Thyroid gland (tissue), 4 donors: Measurements from ENCODE around the gene PCK2. TPM values are rescaled to one million over a fixed set of nuclear protein-coding genes. Genes with fewer than 3 reads are reported as not detected.

Source experiments
- DNase-seq, 2 donors: peaks; one replicate each; pipeline ENCODE4 v3.0.0-alpha.2; 2019
- H3K27ac ChIP-seq, 3 donors: fragments of 200-600 bp; sonication (generic); 1 replicate in 2 of 3; 2 replicates in 1 of 3; pipeline ENCODE4 v1.5.1; 2016 to 2019; ENCODE audit warnings: mild to moderate bottlenecking in 1 of 3, moderate library complexity in 1 of 3
- H3K27me3 ChIP-seq: fragments of 200-600 bp; sonication (generic); one replicate; pipeline ENCODE4 v1.5.1; 2019
- H3K36me3 ChIP-seq, 2 donors: fragments of 200-600 bp; sonication (generic); one replicate each; pipeline ENCODE4 v1.5.1; 2016 to 2019
- H3K4me1 ChIP-seq, 2 donors: fragments of 200-600 bp; sonication (generic); one replicate each; pipeline ENCODE4 v1.5.1; 2017 to 2019
- H3K4me3 ChIP-seq, 3 donors: fragments of 200-600 bp; sonication (generic); replicated peaks in 1 of 3; 1 replicate in 2 of 3; 2 replicates in 1 of 3; pipeline ENCODE4 v1.5.1; 2016; ENCODE audit warnings: mild to moderate bottlenecking in 1 of 3
- H3K9me3 ChIP-seq: fragments of 200-600 bp; sonication (generic); one replicate; pipeline ENCODE4 v1.5.1; 2017
- POLR2A ChIP-seq, 2 donors: fragments of 450-650 bp; IDR thresholded peaks; one replicate each; pipeline ENCODE4 v1.6.1; 2017; ENCODE audit warnings: antibody characterized with exemption in 2 of 2, mild to moderate bottlenecking in 2 of 2, moderate library complexity in 1 of 2
- WGBS, 2 donors: methylation state at CpG; one replicate each; pipeline ENCODE4 v1.1.5; 2017; 5-methylcytosine and 5-hydroxymethylcytosine counted together
- intact Hi-C: fragments of 100-400 bp; cut with DNase I; formaldehyde crosslinking; loops from one replicate; pipeline ENCODE4 v1.15.1; 2023
- total RNA-seq, 4 donors: library from RNA; depleted of rRNA; stranded (reverse); fragments of >200 nt; gene quantifications; one replicate each; pipeline ENCODE4 v1.2.3, GENCODE V29; 2016
- TF ChIP-seq, protein P1 (sequence below), 6 experiments: fragments of 200-600 bp in 3 of 6; fragments of 450-650 bp in 3 of 6; sonication (generic) in 3 of 6; IDR thresholded peaks; one replicate each; pipeline ENCODE4 v1.5.1; 2016 to 2019; ENCODE audit warnings: antibody characterized with exemption in 6 of 6, mild to moderate bottlenecking in 2 of 6, inconsistent platforms in 1 of 6, moderate library complexity in 1 of 6

PCK2 gene
- total RNA-seq, 4 donors from 2014 or later: 29.8 to 47.4 (median 39.3) TPM

DNA sequence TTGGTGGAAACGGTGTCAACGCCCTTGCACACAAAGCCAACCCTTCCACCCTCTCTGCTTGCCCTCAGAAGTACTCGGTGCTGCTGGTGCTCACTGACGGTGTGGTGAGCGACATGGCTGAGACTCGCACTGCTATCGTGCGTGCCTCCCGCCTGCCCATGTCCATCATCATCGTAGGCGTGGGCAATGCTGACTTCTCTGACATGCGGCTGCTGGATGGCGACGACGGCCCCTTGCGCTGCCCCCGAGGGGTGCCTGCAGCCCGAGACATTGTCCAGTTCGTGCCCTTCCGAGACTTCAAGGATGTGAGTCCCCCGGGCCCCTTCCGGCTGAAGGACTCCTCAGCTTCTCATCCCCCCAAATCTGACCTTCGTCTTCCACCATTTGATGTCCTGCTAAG is 17.0 kb upstream of the PCK2 start:
- DNase-seq: no peak
- TF ChIP-seq, protein P1, sequence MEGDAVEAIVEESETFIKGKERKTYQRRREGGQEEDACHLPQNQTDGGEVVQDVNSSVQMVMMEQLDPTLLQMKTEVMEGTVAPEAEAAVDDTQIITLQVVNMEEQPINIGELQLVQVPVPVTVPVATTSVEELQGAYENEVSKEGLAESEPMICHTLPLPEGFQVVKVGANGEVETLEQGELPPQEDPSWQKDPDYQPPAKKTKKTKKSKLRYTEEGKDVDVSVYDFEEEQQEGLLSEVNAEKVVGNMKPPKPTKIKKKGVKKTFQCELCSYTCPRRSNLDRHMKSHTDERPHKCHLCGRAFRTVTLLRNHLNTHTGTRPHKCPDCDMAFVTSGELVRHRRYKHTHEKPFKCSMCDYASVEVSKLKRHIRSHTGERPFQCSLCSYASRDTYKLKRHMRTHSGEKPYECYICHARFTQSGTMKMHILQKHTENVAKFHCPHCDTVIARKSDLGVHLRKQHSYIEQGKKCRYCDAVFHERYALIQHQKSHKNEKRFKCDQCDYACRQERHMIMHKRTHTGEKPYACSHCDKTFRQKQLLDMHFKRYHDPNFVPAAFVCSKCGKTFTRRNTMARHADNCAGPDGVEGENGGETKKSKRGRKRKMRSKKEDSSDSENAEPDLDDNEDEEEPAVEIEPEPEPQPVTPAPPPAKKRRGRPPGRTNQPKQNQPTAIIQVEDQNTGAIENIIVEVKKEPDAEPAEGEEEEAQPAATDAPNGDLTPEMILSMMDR (IDR thresholded peaks at IDR 0.05): no peak
- TF ChIP-seq POLR2A (IDR thresholded peaks at IDR 0.05): no peak
- Histone ChIP-seq H3K36me3 (no peaks in the 10 kb centered on the region), H3K4me3 (no peak overlapping the region), H3K4me1 (peaks cover 16 to 28% of the 10 kb centered on the region in 2 donors), H3K27me3 (no peaks in the 10 kb centered on the region), H3K27ac (no peak overlapping the region), H3K9me3 (no peaks in the 10 kb centered on the region)
- intact Hi-C loops: no loop called here
- 91 to 92% methylated on average over 19 to 21 of the region's 23 CpGs for WGBS, 2 donors

DNA sequence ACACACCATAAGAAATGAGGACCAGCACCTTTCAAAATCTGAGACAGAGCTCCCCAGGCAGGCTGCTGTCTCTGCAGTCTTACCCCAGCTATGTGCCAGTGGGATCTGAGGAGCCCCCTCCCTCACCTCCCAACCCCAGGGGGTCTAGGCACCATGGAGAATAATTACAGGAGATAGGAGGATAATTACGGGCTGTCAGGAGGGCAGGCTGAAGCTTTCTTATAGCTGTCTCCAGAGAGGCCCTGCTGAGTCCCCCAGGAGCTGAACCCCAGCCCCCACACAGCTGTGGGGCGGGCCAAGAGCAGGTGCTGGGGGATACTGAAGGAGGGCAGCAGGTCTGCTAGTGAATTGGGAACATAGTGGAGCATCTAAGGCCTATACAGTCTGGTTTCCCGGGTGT is 16.0 kb upstream of the PCK2 start:
- DNase-seq: no peak
- intact Hi-C loops: no loop called here
- Histone ChIP-seq H3K36me3 (no peaks in the 10 kb centered on the region), H3K4me1 (peaks cover 7 to 19% of the 10 kb centered on the region in 2 donors), H3K9me3 (no peaks in the 10 kb centered on the region), H3K4me3 (no peak overlapping the region), H3K27me3 (no peaks in the 10 kb centered on the region), H3K27ac (no peak overlapping the region)
- TF ChIP-seq POLR2A (IDR thresholded peaks at IDR 0.05): no peak
- TF ChIP-seq, protein P1 (IDR thresholded peaks at IDR 0.05): no peak
- WGBS, 2 donors: 63 to 94% methylated on average over 3 of the region's 3 CpGs

DNA sequence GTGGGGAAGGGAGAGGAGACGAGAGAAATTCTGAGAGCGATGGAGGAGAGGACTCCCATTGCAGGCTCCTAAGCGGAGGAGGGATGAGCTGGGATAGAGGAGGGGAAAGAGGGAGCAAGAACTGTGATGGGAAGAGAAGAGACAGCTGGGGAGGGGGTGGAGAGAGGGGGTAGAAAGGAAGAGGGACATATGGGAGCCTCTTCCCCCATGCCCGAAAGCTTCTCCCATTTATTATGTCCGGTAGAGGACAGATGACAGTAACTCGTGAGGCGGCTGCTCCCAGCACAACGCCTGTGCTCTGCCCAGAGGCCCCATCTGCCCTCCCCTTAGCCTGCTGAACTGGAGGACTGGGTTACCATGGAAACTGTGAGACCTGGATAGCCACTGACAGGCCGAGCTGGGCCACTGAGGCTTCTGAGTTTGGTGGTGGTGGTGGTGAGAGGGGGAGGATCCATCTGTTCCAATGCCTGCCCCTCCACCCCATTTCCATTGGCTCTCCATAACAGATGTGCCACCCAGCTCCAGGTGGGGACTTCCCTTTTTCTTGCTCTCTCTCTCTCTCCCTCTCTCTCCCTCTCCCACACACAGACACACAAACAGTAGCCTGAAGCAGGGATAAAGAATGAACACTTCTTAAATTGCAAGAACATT is 14.5 kb upstream of the PCK2 start:
- DNase-seq: no peak
- H3K36me3 ChIP-seq: no peaks in the 10 kb centered on the region
- no peak overlapping the region for H3K4me3 ChIP-seq
- peaks cover 7 to 15% of the 10 kb centered on the region in 2 donors for H3K4me1 ChIP-seq
- H3K9me3 ChIP-seq: no peaks in the 10 kb centered on the region
- intact Hi-C loops: no loop called here
- WGBS, 2 donors: 86 to 92% methylated on average over 9 of the region's 9 CpGs
- no peak for TF ChIP-seq POLR2A (IDR thresholded peaks at IDR 0.05)
- TF ChIP-seq, protein P1 (IDR thresholded peaks at IDR 0.05): no peak
- H3K27me3 ChIP-seq: no peaks in the 10 kb centered on the region
- H3K27ac ChIP-seq: no peak overlapping the region

DNA sequence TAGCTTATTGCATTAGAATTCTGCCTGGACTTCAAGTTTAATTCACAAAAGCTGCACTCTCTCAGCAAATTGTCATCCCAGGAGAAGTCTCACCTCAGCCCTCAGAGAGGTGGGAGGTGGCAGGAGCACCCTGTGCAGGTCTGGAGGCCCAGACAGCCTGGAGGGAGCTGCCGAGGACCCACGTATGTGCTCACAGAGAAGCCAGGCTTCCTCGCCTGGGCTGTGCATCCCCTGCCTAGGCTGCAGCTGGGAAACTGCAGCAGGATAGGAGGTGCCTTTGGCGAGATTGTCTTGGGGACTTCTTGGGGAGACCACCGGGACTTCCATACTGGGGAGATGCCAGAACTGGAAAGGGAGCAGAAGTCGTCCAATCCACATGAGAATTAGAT is 14.0 kb upstream of the PCK2 start:
- Histone ChIP-seq H3K4me3 (no peak overlapping the region), H3K27ac (no peak overlapping the region), H3K27me3 (no peaks in the 10 kb centered on the region), H3K4me1 (peaks cover 7 to 15% of the 10 kb centered on the region in 2 donors), H3K9me3 (no peaks in the 10 kb centered on the region), H3K36me3 (no peaks in the 10 kb centered on the region)
- WGBS, 2 donors: 81 to 93% methylated on average over 6 of the region's 6 CpGs
- TF ChIP-seq POLR2A (IDR thresholded peaks at IDR 0.05): no peak
- TF ChIP-seq, protein P1 (IDR thresholded peaks at IDR 0.05): no peak
- DNase-seq: no peak
- intact Hi-C loops: no loop called here

DNA sequence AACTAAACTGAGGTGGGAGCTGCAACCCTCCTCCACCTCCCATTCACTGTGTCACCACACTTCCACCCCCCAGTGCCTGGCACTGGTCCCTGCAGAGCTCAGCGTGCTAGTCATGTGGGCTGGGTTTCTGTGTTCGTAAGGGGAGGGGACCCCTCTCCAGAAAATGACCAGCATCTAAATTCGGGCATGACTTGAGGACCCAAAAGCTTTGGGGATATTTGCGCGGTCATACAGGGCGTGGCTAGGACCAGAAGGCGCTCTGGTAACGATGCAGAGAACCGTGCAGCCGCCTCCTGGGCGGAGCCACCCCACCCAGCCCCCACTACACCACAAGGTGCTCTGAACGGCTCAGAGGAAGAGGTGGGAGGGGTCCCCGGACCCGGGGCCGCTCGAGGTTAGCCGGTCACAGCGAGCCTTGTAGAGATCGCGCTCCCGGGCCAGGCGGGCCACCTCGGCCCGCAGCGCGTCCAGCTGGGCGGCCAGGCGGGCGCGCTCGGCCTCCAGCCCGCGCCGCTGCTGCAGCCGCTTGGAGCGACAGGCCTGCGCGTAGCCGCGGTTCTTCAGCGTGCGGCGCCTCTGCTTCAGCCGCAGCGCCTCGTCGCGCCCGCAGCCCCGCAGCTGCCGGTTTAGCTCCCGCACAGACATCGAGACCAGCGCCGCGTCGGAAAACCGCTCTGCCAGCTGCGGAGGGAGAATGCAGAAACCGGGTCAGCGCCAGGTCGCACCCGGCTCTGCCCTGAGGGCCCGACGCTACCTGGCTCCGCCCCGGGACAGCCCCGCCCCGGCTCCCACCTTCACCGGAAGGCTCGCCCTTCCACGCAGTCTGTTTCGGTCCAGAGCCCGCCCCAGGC is 13.0 kb upstream of the PCK2 start:
- peak; percentile 24 to 89 for TF ChIP-seq POLR2A (IDR thresholded peaks at IDR 0.05)
- TF ChIP-seq, protein P1 (IDR thresholded peaks at IDR 0.05): no peak
- Histone ChIP-seq H3K4me3 (peak overlapping the region; percentile 41 to 84 (median 60)), H3K9me3 (no peaks in the 10 kb centered on the region), H3K27me3 (no peaks in the 10 kb centered on the region), H3K4me1 (peaks cover 7 to 15% of the 10 kb centered on the region in 2 donors), H3K27ac (peak overlapping the region; percentile 56 to 91 (median 87)), H3K36me3 (no peaks in the 10 kb centered on the region)
- WGBS, 2 donors: 0% methylated on average over 21 to 46 of the region's 74 CpGs
- intact Hi-C loops: no loop called here
- DNase-seq: peak; percentile 87 to 89
